ENCODE results near the gene CELSR3. TPM values are rescaled to one million over a fixed set of nuclear protein-coding genes. Genes with fewer than 3 reads are reported as not detected.

CELSR3 gene
- total and polyA plus RNA-seq, 2 of the 4 experiments (the other 2 are of a cell fraction), result 0.18 to 0.63 TPM

DNA sequence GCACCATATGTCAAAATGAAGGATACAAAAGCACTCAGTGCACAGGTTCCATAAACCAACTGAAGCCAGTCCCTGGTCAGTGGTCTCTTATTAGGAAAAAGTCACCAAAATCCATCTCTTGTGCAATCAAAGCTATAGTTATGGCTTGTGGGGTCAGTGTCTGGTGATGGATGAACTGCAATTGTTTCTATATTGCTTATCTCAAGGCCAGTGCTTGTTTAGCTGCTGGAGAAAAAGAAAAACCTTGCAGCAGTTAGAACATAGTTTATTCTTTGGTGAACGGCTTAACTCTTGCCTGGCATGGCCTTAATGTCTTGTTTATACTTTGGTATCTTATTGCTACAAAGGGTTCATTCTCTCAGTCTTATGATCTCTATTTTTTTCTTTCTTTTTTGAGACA, 50.4 kb downstream of the CELSR3 start:
- Histone ChIP-seq H4K5ac (ENCODE audit: low read depth, low read length) (no peak overlapping the region; the same call in 1 of the 2 replicates), H3K79me1 (ENCODE audit: low read depth in 1 of 2, low read length in 2 of 2) (peaks cover 3 to 19% of the 10 kb centered on the region in 2 experiments; a peak in 3 of 4 replicates), H2AK5ac (ENCODE audit: low read depth, low read length) (no peak overlapping the region; the same call in 1 of the 2 replicates), H3K36me3 (ENCODE audit: control insufficient read depth, insufficient read depth, low read length) (peaks cover 2% of the 10 kb centered on the region), H3K56ac (ENCODE audit: extremely low read depth, insufficient read depth, low read length) (no peak overlapping the region), H3K4me3 (ENCODE audit: insufficient read depth, low read depth, low read length) (no peak overlapping the region), H3K9ac (ENCODE audit: low read depth, low read length) (no peak overlapping the region), H2BK5ac (ENCODE audit: low read depth, low read length, poor library complexity, severe bottlenecking) (peak overlapping the region; percentile 74), H2AFZ (replicated peaks; ENCODE audit: low read length, poor library complexity) (no peak overlapping the region), H3K14ac (replicated peaks; ENCODE audit: low read depth, low read length) (no peak overlapping the region), H3K4me2 (ENCODE audit: low read depth, low read length) (no peak overlapping the region; the same call in 1 of the 2 replicates), H2BK120ac (ENCODE audit: low read depth, low read length) (peak overlapping the region; percentile 86; the same call in 1 of the 2 replicates), H3K23ac (ENCODE audit: low read depth, low read length) (no peak overlapping the region), H3K27ac (ENCODE audit: insufficient read depth, low read length) (peak overlapping the region; percentile 99), H3K27me3 (ENCODE audit: control insufficient read depth, insufficient read depth, low read length) (no peaks in the 10 kb centered on the region), H2BK20ac (ENCODE audit: low read depth, low read length) (no peak overlapping the region), H4K20me1 (ENCODE audit: insufficient read depth, low read length) (no peaks in the 10 kb centered on the region), H3K4ac (ENCODE audit: low read depth, low read length) (no peak overlapping the region), H3K9me1 (ENCODE audit: insufficient read depth, low read length) (peaks cover 5% of the 10 kb centered on the region), H2AK9ac (replicated peaks; ENCODE audit: low read depth, low read length, poor library complexity) (no peak overlapping the region), H4K91ac (ENCODE audit: insufficient read depth, low read depth, low read length) (no peak overlapping the region), H4K8ac (ENCODE audit: low read depth in 2 of 2, low read length in 2 of 2) (no peak overlapping the region; a peak in 1 of 4 replicates), H3K4me1 (ENCODE audit: control insufficient read depth, insufficient read depth, low read length) (peaks cover 23% of the 10 kb centered on the region), H3K9me3 (ENCODE audit: control insufficient read depth, insufficient read depth, low read length) (peaks cover 5% of the 10 kb centered on the region), H3K18ac (ENCODE audit: low read depth, low read length) (no peak overlapping the region; the same call in 1 of the 2 replicates), H2BK15ac (ENCODE audit: low read depth, low read length) (no peak overlapping the region)
- no TSS peak for BruUV-seq (replicated peaks)
- no CpG with 5 or more reads among the region's 1 CpG for WGBS, 2 experiments (ENCODE audit: extremely low coverage in 2 of 2, insufficient read length in 1 of 2)
- intact Hi-C loops (cut with micrococcal nuclease), result loop anchor here (2.0 kb wide), 1 partner anchor 44 kb away; no protein-coding TSS in a partner anchor
- in situ Hi-C loops (cut with MboI; ENCODE audit: low sequenced_read_pairs), result no loop called here
- peak; percentile 45 for DNase-seq
- dilution Hi-C loops (cut with HindIII; ENCODE audit: low sequenced_read_pairs, unreplicated experiment), result no loop called here
- ATAC-seq (ENCODE audit: low read depth), result peak; percentile 6; the same call in 1 of the 2 replicates
- TF ChIP-seq CEBPB (IDR thresholded peaks at IDR 0.05; ENCODE audit: low read depth, low read length) (peak; percentile 76), CHD1 (IDR thresholded peaks at IDR 0.05; ENCODE audit: low read depth, low read length) (no peak)
- ChIA-PET POLR2A (ENCODE audit: unreplicated experiment) (no interaction called here), CTCF (interaction anchor here (0.7 to 1.6 kb wide), 2 partner anchors 23 to 50 kb away, joined by 3 to 5 read pairs; partner anchors contain the start of genes CELSR3 and SLC26A6)
